Neural progenitor cell (in vitro differentiated cells): ENCODE data around the gene CRYGS. TPM values are rescaled to one million over a fixed set of nuclear protein-coding genes. Genes with fewer than 3 reads are reported as not detected.
"Not testable (repeated sequence)": the region's sequence is repeated elsewhere in the genome, so short reads cannot be mapped to it uniquely, and the experiment has no call there.

Source experiments
- DNase-seq: peaks from one replicate; pipeline ENCODE4 v3.0.0-alpha.2; 2016; ENCODE audit warnings: low spot score
- H2AFZ ChIP-seq: fragments of 200-600 bp; sonication (generic); replicated peaks from 2 replicates; pipeline ENCODE4 v1.6.1; 2016; ENCODE audit warnings: antibody characterized with exemption
- H3F3A ChIP-seq: fragments of 200-600 bp; sonication (generic); 2 replicates; pipeline ENCODE4 v1.6.1; 2016; ENCODE audit warnings: antibody characterized with exemption, low read depth
- H3K27ac ChIP-seq: fragments of 200-600 bp; sonication (generic); 2 replicates; pipeline ENCODE4 v1.5.1; 2016; ENCODE audit warnings: mild to moderate bottlenecking
- H3K27me3 ChIP-seq: fragments of 200-600 bp; sonication (generic); 2 replicates; pipeline ENCODE4 v1.6.1; 2016; ENCODE audit warnings: mild to moderate bottlenecking, moderate library complexity
- H3K36me3 ChIP-seq: fragments of 200-600 bp; sonication (generic); 2 replicates; pipeline ENCODE4 v1.5.1; 2016
- H3K4me1 ChIP-seq: fragments of 200-600 bp; sonication (generic); 2 replicates; pipeline ENCODE4 v1.6.1; 2016; ENCODE audit warnings: mixed run types
- H3K4me2 ChIP-seq: fragments of 200-600 bp; sonication (generic); 2 replicates; pipeline ENCODE4 v1.6.1; 2016
- H3K4me3 ChIP-seq: fragments of 200-600 bp; sonication (generic); 2 replicates; pipeline ENCODE4 v1.5.1; 2016
- H3K79me2 ChIP-seq: fragments of 200-600 bp; sonication (generic); 2 replicates; pipeline ENCODE4 v1.6.1; 2016; ENCODE audit warnings: low read depth
- H3K9ac ChIP-seq: fragments of 200-600 bp; sonication (generic); 2 replicates; pipeline ENCODE4 v1.6.1; 2016
- H3K9me3 ChIP-seq: fragments of 200-600 bp; sonication (generic); 2 replicates; pipeline ENCODE4 v1.5.1; 2016; ENCODE audit warnings: low read depth
- H4K20me1 ChIP-seq: fragments of 200-600 bp; sonication (generic); 2 replicates; pipeline ENCODE4 v1.6.1; 2016; ENCODE audit warnings: low read depth
- H3K27ac Mint-ChIP-seq: 3 replicates; pipeline ENCODE4 v1.8.0; 2021; ENCODE audit warnings: mixed read lengths
- H3K27me3 Mint-ChIP-seq: 2 replicates; pipeline ENCODE4 v1.8.0; 2022; ENCODE audit warnings: low read depth, mild to moderate bottlenecking, inconsistent platforms, moderate library complexity, mixed read lengths; ENCODE audit not compliant: insufficient read depth
- H3K36me3 Mint-ChIP-seq: 3 replicates; pipeline ENCODE4 v1.8.0; 2021; ENCODE audit warnings: mixed read lengths
- H3K4me1 Mint-ChIP-seq: 3 replicates; pipeline ENCODE4 v1.8.0; 2021; ENCODE audit warnings: mixed read lengths
- H3K4me3 Mint-ChIP-seq: 3 replicates; pipeline ENCODE4 v1.8.0; 2021; ENCODE audit warnings: mild to moderate bottlenecking, moderate library complexity, mixed read lengths
- H3K9me3 Mint-ChIP-seq: 3 replicates; pipeline ENCODE4 v1.8.0; 2020; ENCODE audit warnings: mixed read lengths
- CTCF ChIP-seq: fragments of 200-600 bp; sonication (generic); IDR thresholded peaks from 2 replicates; pipeline ENCODE4 v1.5.1; 2017; ENCODE audit warnings: antibody characterized with exemption, mild to moderate bottlenecking
- EZH2 ChIP-seq: fragments of 200-600 bp; sonication (generic); IDR thresholded peaks from 2 replicates; pipeline ENCODE4 v1.6.1; 2017; ENCODE audit warnings: antibody characterized with exemption, mild to moderate bottlenecking, moderate library complexity
- EZH2phosphoT487 ChIP-seq: fragments of 200-600 bp; sonication (generic); IDR thresholded peaks from 2 replicates; pipeline ENCODE4 v1.6.1; 2017; ENCODE audit warnings: antibody characterized with exemption
- total RNA-seq: library from RNA; depleted of rRNA; stranded (reverse); fragments of >200 nt; gene quantifications from 2 replicates; pipeline ENCODE4 v1.2.3, GENCODE V29; 2015; ENCODE audit warnings: low replicate concordance

CRYGS gene
- total RNA-seq, 1 donor from 2014 or later = 1.1 TPM

DNA sequence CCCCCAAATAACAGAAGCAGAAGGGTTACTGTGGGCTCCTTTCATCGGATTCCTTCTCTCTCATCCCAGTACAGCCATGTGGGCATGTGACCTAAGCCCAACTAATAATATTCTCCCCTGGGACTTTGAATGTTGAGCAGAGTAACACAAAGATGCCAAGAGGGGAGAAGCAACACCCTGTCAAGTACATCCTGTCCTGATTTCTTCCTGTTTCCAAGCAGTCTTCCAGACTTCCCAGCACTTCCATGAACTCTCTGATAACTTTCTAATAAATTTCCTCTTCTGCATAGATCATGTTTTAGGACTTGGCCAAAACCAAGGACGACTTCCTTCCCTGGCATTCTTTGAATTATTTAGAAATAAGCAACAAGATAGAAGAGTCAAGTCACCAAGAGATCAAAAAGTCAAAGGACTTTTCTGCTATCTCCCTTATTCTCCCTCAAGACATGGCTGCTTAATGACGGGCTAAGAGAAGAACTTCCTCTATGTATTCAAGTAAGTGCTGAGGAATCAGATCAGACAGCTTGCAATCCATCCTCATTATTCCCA is 37.9 kb downstream of the CRYGS start:
- H4K20me1 ChIP-seq = no peaks in the 10 kb centered on the region
- peaks cover 16% of the 10 kb centered on the region for H3F3A ChIP-seq
- no peak overlapping the region for H3K27ac ChIP-seq
- no peaks in the 10 kb centered on the region for H3K79me2 ChIP-seq
- Mint-ChIP-seq H3K4me1 (peaks cover 60% of the 10 kb centered on the region), H3K4me3 (no peak overlapping the region), H3K27ac (no peak overlapping the region), H3K36me3 (no peaks in the 10 kb centered on the region), H3K27me3 (peaks cover 19% of the 10 kb centered on the region), H3K9me3 (peaks cover 4% of the 10 kb centered on the region)
- H3K4me2 ChIP-seq = no peak overlapping the region
- no peak for DNase-seq
- no peak overlapping the region for H2AFZ ChIP-seq
- no peaks in the 10 kb centered on the region for H3K9me3 ChIP-seq
- H3K9ac ChIP-seq = no peak overlapping the region
- H3K4me3 ChIP-seq = no peak overlapping the region
- no peaks in the 10 kb centered on the region for H3K36me3 ChIP-seq
- H3K27me3 ChIP-seq = no peaks in the 10 kb centered on the region
- peaks cover 30% of the 10 kb centered on the region for H3K4me1 ChIP-seq
- no peak for TF ChIP-seq EZH2
- TF ChIP-seq CTCF = no peak
- no peak for TF ChIP-seq EZH2phosphoT487

GRCh38 chr3:186502966-186503712 is 41.0 kb downstream of the CRYGS start:
- TF ChIP-seq EZH2phosphoT487 (no peak), EZH2 (no peak), CTCF (no peak)
- H3K4me3 ChIP-seq = no peak overlapping the region
- no peak overlapping the region for H3K27ac ChIP-seq
- no peaks in the 10 kb centered on the region for H3K79me2 ChIP-seq
- H4K20me1 ChIP-seq = no peaks in the 10 kb centered on the region
- peak overlapping the region; percentile 96 for H2AFZ ChIP-seq
- no peak for DNase-seq
- peaks cover 16% of the 10 kb centered on the region for H3F3A ChIP-seq
- no peaks in the 10 kb centered on the region for H3K9me3 ChIP-seq
- H3K36me3 ChIP-seq = no peaks in the 10 kb centered on the region
- H3K27me3 ChIP-seq = no peaks in the 10 kb centered on the region
- H3K9ac ChIP-seq = no peak overlapping the region
- peaks cover 34% of the 10 kb centered on the region for H3K9me3 Mint-ChIP-seq
- peaks cover 26% of the 10 kb centered on the region for H3K4me1 ChIP-seq
- peak overlapping the region; percentile 47 for H3K4me2 ChIP-seq
- H3K27me3 Mint-ChIP-seq = peaks cover 22% of the 10 kb centered on the region
- H3K4me3 Mint-ChIP-seq = no peak overlapping the region
- H3K36me3 Mint-ChIP-seq = peaks cover 2% of the 10 kb centered on the region
- peaks cover 36% of the 10 kb centered on the region for H3K4me1 Mint-ChIP-seq
- peak overlapping the region; percentile 40 for H3K27ac Mint-ChIP-seq

DNA sequence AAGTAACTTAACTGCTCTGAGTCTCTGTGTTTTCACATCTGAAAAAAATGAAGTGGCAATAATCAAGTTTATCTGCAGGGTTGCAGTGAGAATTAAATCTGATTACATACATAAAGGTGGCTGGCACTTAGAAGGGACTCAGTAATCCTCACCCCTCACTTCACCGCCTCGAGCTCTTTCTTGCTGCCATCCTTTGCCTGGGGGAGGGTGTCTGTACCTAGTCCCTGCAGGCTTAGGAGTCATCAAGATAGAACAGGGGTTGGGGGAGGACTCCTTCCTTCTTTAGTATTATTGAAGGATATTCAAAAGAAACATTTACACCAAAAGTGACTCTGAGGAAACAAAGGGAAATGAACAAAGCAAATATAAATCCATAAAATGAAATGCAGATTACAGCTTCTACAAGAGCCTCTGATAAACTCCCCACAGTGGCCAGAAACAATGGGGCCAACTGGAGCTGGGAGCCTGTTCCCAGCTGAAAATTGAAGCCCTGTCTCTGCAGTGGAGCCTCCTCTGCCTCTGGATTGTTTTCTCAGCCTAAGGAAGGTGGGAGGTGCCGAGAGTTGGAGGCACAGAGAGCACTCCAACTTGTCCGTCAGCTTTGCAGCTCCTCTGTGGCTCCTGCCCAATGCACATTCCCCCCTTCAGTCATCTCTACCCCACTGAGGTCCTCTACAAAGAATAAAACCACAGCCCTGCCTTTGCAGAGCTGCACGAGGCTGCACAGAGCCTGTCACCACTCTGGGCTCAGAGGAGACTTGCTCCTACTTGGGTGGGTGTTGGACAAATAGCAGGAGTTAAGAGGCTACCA is 41.8 kb downstream of the CRYGS start:
- H3K4me1 ChIP-seq = peaks cover 26% of the 10 kb centered on the region
- no peaks in the 10 kb centered on the region for H4K20me1 ChIP-seq
- Mint-ChIP-seq H3K4me3 (no peak overlapping the region), H3K27ac (peak overlapping the region; percentile 27), H3K9me3 (peaks cover 35% of the 10 kb centered on the region), H3K4me1 (peaks cover 36% of the 10 kb centered on the region), H3K36me3 (peaks cover 2% of the 10 kb centered on the region), H3K27me3 (peaks cover 24% of the 10 kb centered on the region)
- no peak overlapping the region for H3K9ac ChIP-seq
- H3K4me3 ChIP-seq = no peak overlapping the region
- TF ChIP-seq CTCF (no peak), EZH2 (no peak), EZH2phosphoT487 (no peak)
- H3K9me3 ChIP-seq = no peaks in the 10 kb centered on the region
- peak overlapping the region; percentile 47 for H3K4me2 ChIP-seq
- H3K36me3 ChIP-seq = no peaks in the 10 kb centered on the region
- peaks cover 16% of the 10 kb centered on the region for H3F3A ChIP-seq
- H3K27me3 ChIP-seq = no peaks in the 10 kb centered on the region
- H2AFZ ChIP-seq = peak overlapping the region; percentile 96
- H3K79me2 ChIP-seq = no peaks in the 10 kb centered on the region
- no peak overlapping the region for H3K27ac ChIP-seq
- peak; percentile 23 for DNase-seq

- not testable (repeated sequence) for H3K4me3 Mint-ChIP-seq, DNase-seq, H3K36me3 ChIP-seq, H4K20me1 ChIP-seq, H2AFZ ChIP-seq, H3K9ac ChIP-seq, H3K27me3 ChIP-seq, H3K4me2 ChIP-seq, H3K27ac ChIP-seq, H3K9me3 ChIP-seq, H3K36me3 Mint-ChIP-seq, H3K79me2 ChIP-seq, H3K4me3 ChIP-seq
- Mint-ChIP-seq H3K9me3 (peaks cover 35% of the 10 kb centered on the region), H3K27ac (peak overlapping the region; percentile 14), H3K4me1 (peaks cover 42% of the 10 kb centered on the region), H3K27me3 (peaks cover 15% of the 10 kb centered on the region)
- peaks cover 16% of the 10 kb centered on the region for H3F3A ChIP-seq
- H3K4me1 ChIP-seq = peaks cover 37% of the 10 kb centered on the region
These were observed 44.2 kb downstream of the CRYGS start for GRCh38 chr3:186499949-186500348.

DNA sequence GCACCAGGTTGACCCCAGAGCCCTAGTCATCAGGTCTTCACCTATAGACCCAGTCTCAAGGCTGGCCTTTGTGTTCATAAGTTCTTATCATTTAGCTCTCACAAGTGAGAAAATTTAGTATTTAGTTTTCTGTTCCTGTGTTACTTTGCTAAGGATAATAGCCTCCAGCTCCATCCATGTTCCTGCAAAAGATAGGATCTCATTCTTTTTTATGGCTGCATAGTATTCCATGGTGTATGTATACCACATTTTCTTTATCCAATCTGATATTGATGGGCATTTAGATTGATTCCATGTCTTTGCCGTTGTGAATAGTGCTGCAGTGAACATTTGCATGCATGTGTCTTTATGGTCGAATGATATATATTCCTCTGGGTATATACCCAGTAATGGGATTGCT is 46.2 kb downstream of the CRYGS start:
- Mint-ChIP-seq H3K27me3 (peaks cover 12% of the 10 kb centered on the region), H3K4me1 (peaks cover 45% of the 10 kb centered on the region), H3K9me3 (peaks cover 35% of the 10 kb centered on the region)
- not testable (repeated sequence) for H3K4me3 Mint-ChIP-seq, H3K36me3 Mint-ChIP-seq, H3K27ac Mint-ChIP-seq, H3K79me2 ChIP-seq, H3K9ac ChIP-seq, H3K4me2 ChIP-seq, H3K36me3 ChIP-seq, H3K27me3 ChIP-seq, DNase-seq, H3F3A ChIP-seq, H3K27ac ChIP-seq, H3K4me3 ChIP-seq, H4K20me1 ChIP-seq, H2AFZ ChIP-seq, H3K9me3 ChIP-seq
- H3K4me1 ChIP-seq = peaks cover 26% of the 10 kb centered on the region
